GM21717 (cell line): ENCODE results near the gene HAAO.
"Not testable (repeated sequence)": the region's sequence is repeated elsewhere in the genome, so short reads cannot be mapped to it uniquely, and the experiment has no call there.

Experiments
- ATAC-seq: cut with Tn5 transposase; IDR thresholded peaks from one replicate; pipeline ENCODE4 v1.9.1; 2021; ENCODE audit warnings: mild to moderate bottlenecking, moderate library complexity; ENCODE audit not compliant: unreplicated experiment

The HAAO gene

DNA sequence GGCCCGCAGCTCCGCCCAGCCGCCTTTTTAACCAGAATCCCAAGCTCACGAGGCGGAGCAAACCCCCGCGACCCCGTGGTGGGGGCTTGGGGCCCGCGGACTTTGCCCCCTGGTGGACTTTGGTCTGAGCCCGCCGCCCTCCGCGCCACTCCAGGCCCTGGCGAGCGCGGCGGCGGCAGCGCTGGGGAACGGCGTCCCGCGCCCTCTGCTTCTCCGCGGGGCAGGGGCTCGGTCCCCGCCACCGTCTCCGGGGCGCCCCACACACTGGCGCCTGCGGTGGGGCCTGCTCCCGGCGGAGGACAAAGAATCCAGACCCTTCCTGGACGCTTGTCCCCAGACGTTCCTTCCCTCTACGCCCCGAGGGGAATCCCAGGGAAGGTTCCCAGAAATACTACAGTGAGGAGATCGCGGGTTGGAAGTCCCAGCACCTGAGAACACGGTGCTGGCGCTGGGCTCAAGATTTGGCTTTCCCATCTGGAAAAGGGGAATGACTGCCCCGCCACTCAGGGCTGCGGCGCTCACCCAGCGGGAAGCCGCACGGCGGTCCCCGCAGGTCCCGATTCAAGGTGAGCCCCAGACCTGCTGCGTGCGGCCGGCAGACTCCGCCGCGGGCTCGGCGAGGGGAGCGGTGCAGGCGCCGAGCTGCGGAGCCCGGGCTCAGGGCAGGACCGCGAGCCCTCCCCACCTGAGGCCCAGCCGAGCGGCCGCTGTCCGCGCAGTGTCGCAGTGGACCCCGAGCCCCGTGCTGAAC, at the start of gene HAAO:
TSS of gene HAAO (minus strand) at position 1 of the 751 bp plus-strand sequence. CDS start 47 bp downstream, outside the sequence.
- peak; percentile 21 for ATAC-seq

GRCh38 chr2:42841344-42841743, 49.0 kb upstream of the HAAO start:
- ATAC-seq = no peak

- ATAC-seq = no peak
Observed at GRCh38 chr2:42840760-42841159, 48.4 kb upstream of the HAAO start.

DNA sequence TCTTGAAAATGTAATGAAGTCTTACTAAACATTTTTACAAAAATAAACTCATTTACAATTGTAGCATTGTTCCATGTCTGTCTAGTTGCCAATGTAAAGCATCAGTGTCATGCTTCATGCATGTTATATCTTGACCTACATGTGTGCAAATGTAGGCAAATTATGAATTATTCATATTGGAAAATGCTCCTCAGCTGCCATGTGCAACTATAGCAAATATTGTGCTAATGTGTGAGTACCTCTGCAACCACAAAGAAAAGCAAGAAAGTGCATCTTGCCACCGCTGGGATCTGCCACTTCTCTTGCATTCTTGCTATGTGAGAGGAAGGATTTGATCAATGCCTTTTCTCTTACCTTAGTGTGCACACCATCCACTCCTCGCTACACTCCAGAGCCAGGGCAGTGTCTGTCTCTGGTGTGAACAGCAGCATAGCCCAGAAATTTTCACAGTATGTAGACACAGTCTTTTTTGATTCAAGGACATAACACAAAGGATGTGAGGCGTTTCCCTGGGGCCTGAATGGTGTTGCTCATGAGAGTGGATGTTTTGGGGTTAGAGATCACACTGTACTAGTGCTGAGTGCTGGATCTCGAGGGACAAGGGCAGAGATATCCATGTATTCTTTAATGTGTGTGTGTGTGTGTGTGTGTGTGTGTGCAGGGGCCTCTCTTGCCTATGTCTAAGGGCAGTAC, 47.6 kb upstream of the HAAO start:
- no peak for ATAC-seq

DNA sequence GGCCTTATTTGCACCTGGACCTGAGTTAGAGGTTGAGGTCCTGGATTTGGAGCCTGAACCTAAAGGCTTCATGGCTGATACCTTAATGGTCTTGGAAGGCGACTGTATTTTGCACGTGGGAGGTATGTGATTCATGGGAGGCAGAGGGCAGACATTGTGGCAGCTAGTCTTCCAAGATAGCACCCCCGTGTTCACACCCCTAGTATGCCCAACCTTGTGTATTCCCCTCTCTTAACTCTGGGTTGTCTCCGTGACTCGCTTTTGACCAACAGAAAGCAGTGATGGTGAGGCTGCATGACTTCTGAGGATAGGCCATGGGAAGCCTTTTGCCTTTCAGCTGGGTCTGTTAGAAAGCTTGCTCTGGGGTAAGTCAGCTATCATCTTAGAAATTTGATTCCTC, 45.8 kb upstream of the HAAO start:
- ATAC-seq = no peak

GRCh38 chr2:42835577-42836371, 43.4 kb upstream of the HAAO start:
- no peak for ATAC-seq

- ATAC-seq = no peak
Observed at GRCh38 chr2:42834161-42834560, 41.8 kb upstream of the HAAO start.

DNA sequence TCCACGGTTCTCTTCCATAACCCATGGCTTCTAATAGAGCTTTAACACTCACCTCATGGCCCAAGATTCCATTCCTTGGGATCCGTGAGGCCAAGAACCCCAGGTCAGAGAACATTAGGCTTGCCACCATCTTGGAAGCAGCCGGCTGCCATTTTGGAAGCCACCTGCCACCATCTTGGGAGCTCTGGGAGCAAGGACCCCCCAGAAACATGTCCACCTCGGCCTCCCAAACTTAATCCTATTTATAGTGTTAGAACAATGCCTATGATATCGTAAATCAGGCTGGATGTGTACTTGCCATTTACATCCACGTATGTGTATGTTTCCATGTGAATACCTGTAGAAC, 39.9 kb upstream of the HAAO start:
- ATAC-seq = no peak

DNA sequence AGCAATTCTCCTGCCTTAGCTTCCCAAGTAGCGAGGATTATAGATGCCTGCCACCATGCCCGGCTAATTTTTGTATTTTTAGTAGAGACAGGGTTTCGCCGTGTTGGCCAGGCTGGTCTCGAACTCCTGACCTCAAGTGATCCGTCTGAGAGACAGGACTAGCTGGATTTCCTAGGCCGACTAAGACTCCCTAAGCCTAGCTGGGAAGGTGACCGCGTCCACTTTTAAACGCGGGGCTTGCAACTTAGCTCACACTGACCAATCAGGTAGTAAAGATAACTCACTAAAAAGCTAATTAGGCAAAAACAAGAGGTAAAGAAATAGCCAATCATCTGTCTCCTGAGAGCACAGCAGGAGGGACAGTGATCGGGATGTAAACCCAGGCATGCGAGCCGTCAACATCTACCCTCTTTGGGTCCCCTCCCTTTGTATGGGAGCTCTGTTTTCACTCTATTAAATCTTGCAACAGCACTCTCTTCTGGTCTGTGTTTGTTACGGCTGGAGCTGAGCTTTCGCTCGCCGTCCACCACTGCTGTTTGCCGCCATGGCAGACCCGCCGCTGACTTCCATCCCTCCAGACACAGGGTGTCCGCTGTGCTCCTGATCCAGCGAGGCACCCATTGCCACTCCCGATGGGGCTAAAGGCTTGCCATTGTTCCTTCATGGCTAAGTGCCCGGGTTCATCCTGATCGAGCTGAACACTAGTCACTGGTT, 39.3 kb upstream of the HAAO start:
- ATAC-seq = not testable (repeated sequence)

GRCh38 chr2:42830922-42831574, 38.7 kb upstream of the HAAO start:
- no peak for ATAC-seq

DNA sequence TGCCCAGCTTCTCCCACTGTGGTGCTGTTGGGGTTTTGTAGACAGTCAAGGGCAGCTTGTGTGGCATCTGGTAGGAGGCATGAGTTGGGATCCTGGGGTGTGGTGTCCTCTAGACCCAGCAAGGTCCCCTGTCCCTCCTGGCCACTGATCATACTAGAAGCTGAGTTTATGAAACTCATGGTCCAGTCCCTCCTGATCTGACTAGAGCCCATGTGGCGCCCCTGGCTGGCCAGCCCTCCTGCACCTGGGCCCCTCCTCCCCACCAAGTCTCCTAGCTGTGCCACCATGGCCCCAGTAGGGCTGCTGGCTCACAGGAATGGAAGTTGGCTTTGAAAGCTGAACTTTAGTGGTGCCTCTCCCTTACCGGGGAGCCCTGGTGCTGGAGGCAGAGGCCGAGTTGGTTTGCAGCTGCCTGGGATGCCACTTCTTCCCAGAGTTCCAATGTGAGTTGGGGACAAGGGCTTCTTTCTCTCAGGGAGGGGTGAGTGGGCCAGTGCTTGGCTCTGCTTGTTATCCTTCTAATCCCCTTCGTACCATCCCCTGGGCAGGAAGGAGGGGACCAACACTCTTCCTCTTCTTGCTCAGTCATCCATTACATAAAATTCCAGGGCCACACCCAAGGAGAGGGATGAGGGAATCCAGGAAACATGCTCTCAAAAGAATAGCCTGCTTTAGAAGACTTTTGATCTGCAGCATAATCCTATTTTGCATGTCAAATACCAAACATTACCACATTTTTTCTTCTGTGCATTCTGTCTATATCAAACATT, 37.5 kb upstream of the HAAO start:
- ATAC-seq = no peak

GRCh38 chr2:42828487-42829425, 36.4 kb upstream of the HAAO start:
- ATAC-seq = peak; percentile 72

DNA sequence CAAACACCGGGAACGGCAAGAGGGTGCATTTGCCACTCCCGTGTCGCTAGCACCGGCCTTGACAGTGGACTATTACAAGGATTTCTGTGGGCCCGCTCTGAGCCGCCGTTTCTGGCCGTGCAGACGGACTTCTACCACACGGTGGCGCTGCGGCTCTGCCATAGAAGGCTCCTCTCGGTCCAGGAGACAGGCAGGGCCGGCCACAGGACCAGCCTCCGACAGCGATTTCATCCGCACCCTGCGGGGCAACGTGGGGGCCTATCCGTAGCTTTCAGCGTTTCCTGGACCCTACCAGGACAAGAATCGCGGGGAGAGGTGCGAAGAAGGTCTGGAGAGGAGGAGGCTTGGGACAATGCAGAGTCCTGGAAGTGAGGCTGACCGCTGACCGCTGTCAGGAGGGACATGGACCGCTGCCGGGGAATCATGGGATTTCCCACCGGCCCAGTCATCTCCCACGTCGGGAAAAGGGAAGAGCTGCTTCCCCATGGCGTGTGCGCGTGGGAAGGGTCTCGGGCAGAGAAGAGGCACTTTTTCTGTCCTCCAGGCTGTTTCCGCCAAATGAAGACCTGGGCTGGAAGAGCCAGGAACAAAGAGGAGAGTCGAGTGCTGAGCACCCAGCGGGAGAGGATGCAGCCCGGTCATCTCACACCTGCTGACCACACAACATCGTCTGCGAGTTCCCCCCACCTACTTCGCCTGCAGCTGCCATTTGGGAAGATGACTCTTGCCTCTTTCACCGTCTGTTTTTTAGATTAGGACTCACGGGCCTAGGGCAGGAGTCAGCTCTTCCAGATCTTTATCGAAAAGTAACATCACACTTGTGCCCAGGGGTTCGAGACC, 35.5 kb upstream of the HAAO start:
- ATAC-seq = no peak

DNA sequence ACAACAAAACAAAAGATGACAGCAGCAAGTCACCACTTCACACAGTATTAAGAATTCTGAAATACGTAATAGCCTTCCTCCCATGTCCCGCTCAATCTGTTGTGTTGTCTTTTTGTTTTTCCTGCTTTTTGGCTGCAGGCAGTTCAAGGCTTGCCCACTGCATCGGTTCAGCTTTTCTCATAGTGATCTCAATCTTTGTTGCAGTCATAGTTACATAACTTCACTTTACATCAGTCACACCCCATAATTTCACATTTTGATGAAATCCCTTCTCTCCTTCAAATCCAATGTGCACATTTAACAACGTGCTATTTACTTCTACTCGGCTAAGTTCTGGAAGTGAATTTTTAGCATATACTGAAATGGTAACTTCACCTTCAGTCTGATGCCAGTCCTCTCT, 33.8 kb upstream of the HAAO start:
- ATAC-seq = no peak

DNA sequence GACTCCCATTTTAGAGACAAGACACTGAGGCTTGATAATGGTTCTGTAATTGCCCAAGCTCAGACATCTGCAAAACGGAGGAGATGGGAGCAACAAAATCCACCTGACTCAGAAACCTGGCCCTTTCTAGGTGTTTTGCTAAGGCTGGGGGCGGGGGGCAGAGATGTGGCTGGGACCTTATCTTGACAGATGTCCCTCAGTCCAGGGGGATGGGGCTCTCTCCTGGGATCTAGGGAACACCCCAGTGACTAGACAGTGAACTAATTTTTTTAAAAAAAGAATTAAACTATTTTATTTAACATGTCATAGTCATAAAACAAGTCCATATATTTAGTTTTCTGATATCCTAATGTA, 32.0 kb upstream of the HAAO start:
- no peak for ATAC-seq

GRCh38 chr2:42823744-42824453, 31.5 kb upstream of the HAAO start:
- no peak for ATAC-seq

GRCh38 chr2:42819160-42819559, 26.8 kb upstream of the HAAO start:
- no peak for ATAC-seq
